H1 (cell line): ENCODE results near the gene C2CD4A.

ENCODE experiments used
- ATF2 ChIP-seq: IDR thresholded peaks from 2 replicates; pipeline ENCODE4 v1.6.1; 2012; ENCODE audit warnings: low read length, inconsistent platforms
- BACH1 ChIP-seq: IDR thresholded peaks from 2 replicates; pipeline ENCODE4 v1.6.1; 2012; ENCODE audit warnings: low read length, improper control_type of control experiment
- CHD2 ChIP-seq: IDR thresholded peaks from 2 replicates; pipeline ENCODE4 v1.6.1; 2012; ENCODE audit warnings: low read length, improper control_type of control experiment
- CTCF ChIP-seq, 3 experiments: IDR thresholded peaks; 1 replicate in 2 of 3; 2 replicates in 1 of 3; pipeline versions ENCODE4 v1.5.1 to v1.6.1; 2011; ENCODE audit warnings: low read length in 3 of 3, mild to moderate bottlenecking in 3 of 3, inconsistent platforms in 2 of 3, low read depth in 1 of 3, moderate library complexity in 1 of 3; ENCODE audit not compliant: insufficient read depth in 1 of 3; ENCODE audit errors: control extremely low read depth in 1 of 3
- HDAC2 ChIP-seq, 2 experiments: fragments of 300-600 bp in 1 of 2; sonication (generic) in 1 of 2; IDR thresholded peaks; 2 replicates each; pipeline ENCODE4 v1.6.1; 2011 to 2012; ENCODE audit warnings: low read depth in 2 of 2, low read length in 2 of 2, mild to moderate bottlenecking in 2 of 2, moderate library complexity in 2 of 2, borderline replicate concordance in 1 of 2, inconsistent platforms in 1 of 2
- JUND ChIP-seq: IDR thresholded peaks from 2 replicates; pipeline ENCODE4 v1.6.1; 2011; ENCODE audit warnings: mild to moderate bottlenecking, improper control_type of control experiment, low read length
- KDM5A ChIP-seq: fragments of 200-600 bp; IDR thresholded peaks from 2 replicates; pipeline ENCODE4 v1.7.1; 2012; ENCODE audit warnings: mild to moderate bottlenecking, low read length, inconsistent platforms, mixed read lengths
- POLR2AphosphoS5 ChIP-seq: IDR thresholded peaks from 2 replicates; pipeline ENCODE4 v1.6.1; 2011; ENCODE audit warnings: low read depth, low read length
- SIN3A ChIP-seq, 2 experiments: IDR thresholded peaks in 1 of 2; conservative IDR thresholded peaks in 1 of 2; 2 replicates each; pipeline ENCODE4 v1.6.1; 2011 to 2012; ENCODE audit warnings: low read length in 2 of 2, improper control_type of control experiment in 1 of 2, low read depth in 1 of 2, mild to moderate bottlenecking in 1 of 2
- TEAD4 ChIP-seq: IDR thresholded peaks from 2 replicates; pipeline ENCODE4 v1.6.1; 2012; ENCODE audit warnings: low read depth, low read length, inconsistent platforms, mixed read lengths

- TF ChIP-seq POLR2AphosphoS5 (no peak), CTCF (IDR thresholded peaks at IDR 0.05; ENCODE audit: control extremely low read depth in 1 of 3, insufficient read depth in 1 of 3, low read depth in 1 of 3, low read length in 3 of 3) (no peak), ATF2 (no peak), CHD2 (no peak), HDAC2 (IDR thresholded peaks at IDR 0.05; ENCODE audit: borderline replicate concordance in 1 of 2, low read depth in 2 of 2, low read length in 2 of 2) (no peak), BACH1 (no peak), KDM5A (no peak), TEAD4 (no peak), SIN3A (conservative IDR thresholded peaks at IDR 0.05 in 1 of 2, IDR thresholded peaks at IDR 0.05 in 1 of 2; ENCODE audit: low read depth in 1 of 2, low read length in 2 of 2) (no peak), JUND (no peak)
Observed at GRCh38 chr15:62027263-62027565, 39.6 kb upstream of the C2CD4A start.
